HG03571 (cell line): ENCODE results near the gene ARRB1.
"Not testable (repeated sequence)": the region's sequence is repeated elsewhere in the genome, so short reads cannot be mapped to it uniquely, and the experiment has no call there.

Experiments used
- ATAC-seq: cut with Tn5 transposase; IDR thresholded peaks from one replicate; pipeline ENCODE4 v1.9.1; 2021; ENCODE audit not compliant: unreplicated experiment

The ARRB1 gene

DNA sequence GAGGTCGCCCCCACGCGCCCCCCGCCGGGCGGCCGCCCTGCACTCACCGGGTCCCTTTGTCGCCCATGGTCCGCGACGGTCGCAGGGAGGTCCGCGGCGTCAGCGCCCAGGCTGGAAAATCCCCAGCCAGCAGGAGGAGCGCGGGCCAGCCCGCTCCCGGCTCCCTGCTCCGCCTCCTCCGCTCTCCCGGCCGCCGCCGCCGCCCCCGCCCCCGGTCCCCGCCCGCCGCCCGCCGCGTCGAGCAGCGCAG lies at the start of gene ARRB1:
Gene ARRB1 (minus strand): TSS at position 121 of the 250 bp plus-strand sequence. CDS start 54 bp downstream, at position 67.
- ATAC-seq, result no peak

- no peak for ATAC-seq
These were observed 48.8 kb upstream of the ARRB1 start for GRCh38 chr11:75400146-75400865.

DNA sequence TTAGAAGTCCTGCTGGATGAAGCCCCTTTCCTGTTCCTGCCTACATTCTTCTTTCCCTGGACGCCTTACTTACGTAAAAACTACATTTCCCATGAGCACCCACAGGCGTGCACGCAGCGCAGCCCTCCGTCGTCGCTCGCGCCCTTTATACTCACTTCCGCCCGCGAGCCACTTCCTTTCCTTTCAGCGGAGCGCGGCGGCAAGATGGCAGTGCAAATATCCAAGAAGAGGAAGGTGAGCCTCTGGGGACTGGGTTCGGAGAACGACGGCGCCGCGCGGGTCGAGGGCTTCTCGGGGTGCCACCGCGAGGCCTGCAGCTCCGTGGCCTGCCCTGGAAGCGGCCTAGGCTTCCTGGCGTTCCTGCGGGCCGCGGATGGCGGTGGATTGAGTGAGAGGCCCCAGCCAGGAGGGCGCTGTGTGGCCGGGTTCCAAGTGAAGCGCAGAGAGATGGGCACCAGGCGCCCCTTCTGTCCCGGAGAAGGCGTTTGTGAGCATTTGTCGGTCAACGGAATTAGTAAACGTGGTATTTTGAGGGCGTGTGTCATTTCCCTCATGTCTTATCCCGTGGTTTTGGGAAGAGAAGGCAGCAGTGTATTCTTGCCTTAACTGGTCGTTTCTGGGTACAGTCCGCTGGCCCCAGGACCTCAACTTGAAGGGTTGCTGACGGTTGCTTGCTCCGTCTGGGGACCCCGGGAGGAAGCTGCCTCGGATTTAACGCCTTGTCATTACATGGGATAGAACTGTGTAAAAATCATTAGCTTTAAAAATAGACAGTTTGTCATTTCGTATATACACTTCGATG lies 48.1 kb upstream of the ARRB1 start, which contains the start of gene RPS3:
Gene RPS3 (plus strand): TSS at position 175 of the 802 bp plus-strand sequence. CDS start 30 bp downstream, at position 205.
- ATAC-seq, result peak; percentile 87

DNA sequence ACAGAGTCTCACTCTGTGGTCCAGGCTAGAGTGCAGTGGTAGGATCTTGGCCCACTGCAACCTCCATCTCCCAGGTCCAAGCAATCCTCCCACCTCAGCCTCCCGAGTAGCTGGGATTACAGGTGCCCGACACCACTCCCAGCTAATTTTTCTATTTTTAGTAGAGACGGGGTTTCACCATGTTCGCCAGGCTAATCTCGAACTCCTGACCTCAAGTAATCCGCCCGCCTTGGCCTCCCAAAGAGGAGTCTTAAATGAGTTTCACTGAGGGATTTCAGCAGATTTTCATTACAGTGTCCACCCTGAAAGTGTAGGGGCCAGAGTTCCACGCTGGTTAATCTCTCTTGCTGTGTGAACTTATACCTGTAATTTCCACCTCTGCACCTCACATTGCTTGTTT lies 47.4 kb upstream of the ARRB1 start:
- ATAC-seq, result peak; percentile 5

DNA sequence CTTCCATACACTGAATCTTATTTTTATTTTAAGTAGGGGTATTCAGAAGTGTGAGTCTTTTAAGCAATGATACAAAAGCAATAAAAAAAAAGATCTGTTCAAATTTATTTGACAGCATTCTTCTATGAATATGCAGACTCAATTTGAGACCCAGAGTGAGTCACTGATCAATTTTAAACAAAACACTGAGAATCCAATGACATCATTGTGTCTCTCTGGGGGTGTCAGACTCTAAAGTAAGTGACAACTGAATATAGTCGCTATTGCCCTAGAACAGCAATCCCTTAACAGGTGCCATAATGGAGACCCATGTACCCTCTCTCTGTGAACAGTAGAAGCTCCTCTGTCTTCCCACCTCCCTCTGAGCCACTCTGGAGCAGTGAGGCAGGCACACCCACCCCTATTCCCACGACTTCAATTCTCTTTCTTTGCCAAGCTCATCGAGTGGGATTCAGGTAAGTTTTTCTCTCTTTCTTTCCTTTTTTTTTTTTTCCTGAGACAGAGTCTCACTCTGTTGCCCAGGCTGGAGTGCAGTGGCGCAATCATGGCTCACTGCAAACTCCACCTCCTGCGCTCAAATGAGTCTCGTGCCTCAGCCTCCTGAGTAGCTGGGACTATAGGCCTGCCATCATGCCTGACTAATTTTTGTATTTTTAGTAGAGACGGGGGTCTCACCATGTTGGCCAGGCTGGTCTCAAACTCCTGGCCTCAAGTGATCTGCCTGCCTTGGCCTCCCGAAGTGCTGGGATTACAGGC lies 42.8 kb upstream of the ARRB1 start:
- no peak for ATAC-seq

- ATAC-seq, result no peak
These were observed 38.5 kb upstream of the ARRB1 start for GRCh38 chr11:75389925-75390324.

GRCh38 chr11:75389276-75389605 lies 37.8 kb upstream of the ARRB1 start:
- ATAC-seq, result no peak

DNA sequence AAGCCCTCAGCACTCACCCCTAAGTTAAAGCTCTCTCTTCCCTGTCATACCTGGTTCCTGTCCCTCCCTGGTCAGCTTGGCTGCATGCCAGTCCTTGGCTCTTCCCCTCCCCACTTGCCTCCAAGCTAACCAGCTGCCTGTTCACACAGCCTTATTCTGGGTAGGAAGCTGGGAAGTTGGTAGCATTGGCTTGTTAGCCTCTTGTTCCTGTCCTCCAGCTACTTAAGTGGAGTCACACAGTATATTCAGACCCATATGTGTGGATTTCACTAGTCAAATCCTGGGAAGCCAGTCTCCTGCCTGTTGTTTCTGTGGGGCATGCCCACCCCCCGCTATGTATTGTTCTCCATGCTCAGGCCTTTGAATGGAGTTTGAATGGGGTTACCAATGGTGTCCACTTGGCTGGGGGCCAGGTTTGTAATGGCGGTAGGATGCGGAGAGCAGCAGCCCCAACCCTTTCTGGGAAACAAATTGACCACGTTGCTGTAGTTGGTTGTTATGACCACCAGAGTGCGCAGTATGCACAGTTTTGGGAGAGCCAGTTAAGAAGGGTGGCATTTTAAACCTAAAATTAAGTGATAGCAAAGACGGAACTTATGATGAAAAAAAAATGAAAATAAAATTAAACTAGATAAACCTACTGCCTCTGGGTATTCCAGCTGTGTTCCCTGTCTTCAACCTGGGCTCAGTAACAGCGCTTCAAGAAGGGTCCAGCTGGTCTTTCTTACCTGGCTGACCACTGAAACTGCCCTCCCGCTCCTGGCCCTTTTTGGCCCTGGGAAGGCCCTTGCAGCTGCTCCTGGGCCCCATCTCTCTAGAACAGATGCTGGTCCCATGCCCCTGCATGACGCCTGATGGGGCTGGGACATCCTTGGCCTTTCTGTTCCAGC lies 37.2 kb upstream of the ARRB1 start:
- ATAC-seq, result no peak

GRCh38 chr11:75387736-75388294 lies 36.4 kb upstream of the ARRB1 start:
- no peak for ATAC-seq

- ATAC-seq, result no peak
These were observed 35.6 kb upstream of the ARRB1 start for GRCh38 chr11:75386942-75387630.

GRCh38 chr11:75384438-75385080 lies 33.1 kb upstream of the ARRB1 start:
- ATAC-seq, result no peak

- no peak for ATAC-seq
These were observed 31.8 kb upstream of the ARRB1 start for GRCh38 chr11:75383246-75383645.

DNA sequence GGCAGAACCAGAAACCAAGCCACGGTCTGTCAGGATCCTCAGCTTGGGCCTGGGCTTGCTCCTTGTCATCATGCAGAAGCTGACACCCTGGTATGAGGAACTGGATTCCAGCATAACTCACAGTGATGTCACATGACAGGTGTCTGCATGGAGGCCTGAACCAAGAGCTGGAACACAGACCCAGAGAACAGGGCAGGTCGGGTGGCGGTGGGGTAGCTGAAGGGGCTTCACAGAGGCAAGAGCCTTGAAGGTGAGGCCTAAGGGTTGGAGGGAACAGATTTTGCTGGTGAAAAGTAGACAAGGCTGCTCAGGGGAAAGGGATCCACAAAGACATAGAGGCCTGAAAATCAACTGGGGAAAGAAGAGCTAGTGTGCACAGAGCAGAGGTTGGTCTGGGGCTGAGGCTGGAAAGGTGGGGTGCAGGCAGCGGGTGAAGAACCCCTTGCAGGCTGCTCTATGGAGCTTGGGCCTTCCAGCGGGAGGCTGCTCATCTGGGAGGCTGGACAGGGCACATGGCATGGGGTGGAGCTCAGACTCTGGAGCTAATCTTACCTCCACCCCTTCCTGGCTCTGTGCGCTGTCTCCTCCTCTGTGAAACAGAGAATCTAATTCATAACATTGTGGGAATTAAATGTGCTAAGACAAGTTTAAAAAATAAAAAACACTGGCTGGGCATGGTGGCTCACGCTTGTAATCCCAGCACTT lies 29.4 kb upstream of the ARRB1 start:
- no peak for ATAC-seq

GRCh38 chr11:75380245-75380644 lies 28.8 kb upstream of the ARRB1 start:
- no peak for ATAC-seq

DNA sequence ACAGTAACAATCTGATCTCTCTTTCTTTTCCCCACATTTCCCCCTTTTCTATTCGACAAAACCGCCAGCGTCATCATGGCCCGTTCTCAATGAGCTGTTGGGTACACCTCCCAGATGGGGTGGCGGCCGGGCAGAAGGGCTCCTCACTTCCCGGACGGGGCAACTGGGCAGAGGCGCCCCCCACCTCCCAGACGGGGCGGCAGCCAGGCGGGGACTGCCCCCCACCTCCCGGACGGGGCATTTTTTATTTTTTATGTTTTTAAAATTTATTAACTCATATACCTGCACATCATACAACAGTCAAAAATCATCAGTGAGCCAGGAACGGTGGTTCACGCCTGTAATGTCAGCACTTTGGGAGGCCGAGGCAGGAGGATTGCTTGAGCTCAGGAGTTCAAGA lies 27.3 kb upstream of the ARRB1 start:
- ATAC-seq, result not testable (repeated sequence)

DNA sequence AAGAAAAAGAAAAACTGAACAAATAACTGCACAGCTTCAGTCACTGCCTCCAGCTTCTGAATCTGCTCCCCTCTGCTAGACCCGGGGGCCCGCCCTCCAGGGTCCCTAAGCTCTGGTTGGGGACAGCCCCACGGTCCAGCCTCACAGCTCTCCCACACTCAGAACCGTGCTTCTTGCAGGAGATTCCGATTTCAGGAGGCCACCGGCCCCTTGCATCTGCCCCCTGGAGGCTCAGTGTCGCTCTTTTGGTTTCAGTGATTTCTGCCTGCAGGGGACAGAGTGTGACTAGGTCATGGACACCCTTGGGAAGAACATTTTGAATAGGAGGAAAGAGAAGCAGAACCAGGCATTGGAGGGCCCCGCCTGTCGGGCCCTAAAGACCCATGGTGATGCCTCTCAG lies 24.7 kb upstream of the ARRB1 start:
- ATAC-seq, result no peak

DNA sequence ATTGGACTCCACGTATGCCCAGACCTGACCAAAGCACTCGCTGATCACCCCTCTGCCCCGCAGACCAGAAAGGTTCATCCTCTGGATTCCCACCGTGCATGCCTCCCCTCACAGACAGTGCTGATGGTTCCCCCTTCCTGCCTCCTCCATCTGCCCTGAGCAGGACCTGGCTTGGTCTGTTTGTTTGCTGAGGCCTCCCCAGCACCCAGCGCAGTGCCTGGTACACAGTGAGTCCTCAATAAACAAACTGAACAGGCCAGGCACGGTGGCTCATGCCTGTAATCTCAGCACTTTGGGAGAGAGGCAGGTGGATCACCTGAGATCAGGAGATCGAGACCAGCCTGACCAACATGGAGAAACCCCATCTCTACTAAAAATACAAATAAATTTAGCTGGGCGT lies 24.2 kb upstream of the ARRB1 start:
- ATAC-seq, result no peak

DNA sequence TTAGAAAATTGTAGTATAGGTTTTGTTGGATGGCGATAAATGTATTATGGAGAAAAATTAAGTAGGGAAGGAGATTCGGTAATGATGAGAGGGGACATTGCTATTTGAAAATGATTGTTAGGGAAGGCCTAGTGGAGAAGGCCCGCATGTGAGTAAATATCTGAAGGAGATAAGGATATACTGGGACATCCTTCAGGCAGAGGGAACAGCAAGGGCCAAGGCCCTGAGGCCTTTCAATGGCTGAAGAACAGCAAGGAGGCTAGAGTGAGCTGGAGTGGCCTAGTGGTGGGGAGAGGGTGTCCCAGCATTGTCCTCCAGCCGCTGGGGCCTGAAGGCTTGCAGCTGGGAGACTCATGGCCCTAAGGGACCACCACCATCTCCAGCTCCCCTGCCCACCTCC lies 23.2 kb upstream of the ARRB1 start:
- ATAC-seq, result no peak

GRCh38 chr11:75373201-75373600 lies 21.7 kb upstream of the ARRB1 start:
- ATAC-seq, result no peak
